ENCODE measurements around the gene ACTN2.
A peak's percentile ranks its signal among the peaks of the same experiment; 100 is the strongest.

- TF ChIP-seq EZH2 (IDR thresholded peaks at IDR 0.05), result no peak
- peak; percentile 23 for TF ChIP-seq FOXP2 (optimal IDR thresholded peaks at IDR 0.05; ENCODE audit: control extremely low read depth, extremely low read length, insufficient read depth)
Measured at GRCh38 chr1:236753516-236753915, 67.2 kb downstream of the ACTN2 start.
